ENCODE data around the gene C17orf67. TPM values are rescaled to one million over a fixed set of nuclear protein-coding genes. Genes with fewer than 3 reads are reported as not detected.

The C17orf67 gene
- total and polyA plus RNA-seq, 7 donors: 0.14 to 1.1 (median 0.25) TPM; not detected in 1

GRCh38 chr17:56771563-56771962 lies 62.2 kb downstream of the C17orf67 start:
- DNase-seq (no peak), ATAC-seq (no peak)
- no peak for TF ChIP-seq CTCF (IDR thresholded peaks at IDR 0.05)
- Histone ChIP-seq H3K9me3 (no peaks in the 10 kb centered on the region), H3K36me3 (ENCODE audit: insufficient read depth in 1 of 2, low read depth in 1 of 2) (no peaks in the 10 kb centered on the region), H3K4me1 (no peaks in the 10 kb centered on the region), H3K27ac (no peak overlapping the region), H3K27me3 (ENCODE audit: insufficient read depth in 3 of 3, low read length in 2 of 3) (peaks cover 0 to 2% (median 0%) of the 10 kb centered on the region in 3 donors), H3K4me3 (no peak overlapping the region)
- 69 to 84% (median 73%) methylated on average over 2 of the region's 2 CpGs for WGBS, 3 donors
- intact Hi-C loops (cut with DNase I): no loop called here

GRCh38 chr17:56770427-56770826 lies 63.3 kb downstream of the C17orf67 start:
- no peaks in the 10 kb centered on the region for H3K36me3 ChIP-seq (ENCODE audit: insufficient read depth in 1 of 2, low read depth in 1 of 2)
- H3K27ac ChIP-seq: no peak overlapping the region
- intact Hi-C loops (cut with DNase I): no loop called here
- H3K4me1 ChIP-seq: no peaks in the 10 kb centered on the region
- DNase-seq (no peak), ATAC-seq (no peak)
- H3K27me3 ChIP-seq (ENCODE audit: insufficient read depth in 3 of 3, low read length in 2 of 3): peaks cover 0 to 4% (median 0%) of the 10 kb centered on the region in 3 donors
- no peaks in the 10 kb centered on the region for H3K9me3 ChIP-seq
- H3K4me3 ChIP-seq: no peak overlapping the region
- TF ChIP-seq CTCF (IDR thresholded peaks at IDR 0.05): no peak

GRCh38 chr17:56765449-56765848 lies 68.3 kb downstream of the C17orf67 start:
- H3K27ac ChIP-seq: no peak overlapping the region
- H3K36me3 ChIP-seq (ENCODE audit: insufficient read depth in 1 of 2, low read depth in 1 of 2): no peaks in the 10 kb centered on the region
- TF ChIP-seq CTCF (IDR thresholded peaks at IDR 0.05): no peak
- no peak for ATAC-seq
- no peak overlapping the region for H3K4me3 ChIP-seq
- intact Hi-C loops (cut with DNase I): no loop called here
- H3K27me3 ChIP-seq (ENCODE audit: insufficient read depth in 3 of 3, low read length in 2 of 3): peaks cover 0 to 2% (median 0%) of the 10 kb centered on the region in 3 donors
- no peak for DNase-seq
- H3K4me1 ChIP-seq: no peaks in the 10 kb centered on the region
- WGBS, 3 donors: 79 to 86% (median 84%) methylated on average over 4 of the region's 4 CpGs
- no peaks in the 10 kb centered on the region for H3K9me3 ChIP-seq

- 67 to 77% (median 69%) methylated on average over 1 of the region's 1 CpG for WGBS, 3 donors
- ATAC-seq (no peak), DNase-seq (no peak)
- H3K36me3 ChIP-seq (ENCODE audit: insufficient read depth in 1 of 2, low read depth in 1 of 2): no peaks in the 10 kb centered on the region
- H3K4me3 ChIP-seq: no peak overlapping the region
- no peak for TF ChIP-seq CTCF (IDR thresholded peaks at IDR 0.05)
- H3K9me3 ChIP-seq: no peaks in the 10 kb centered on the region
- no peaks in the 10 kb centered on the region for H3K4me1 ChIP-seq
- H3K27ac ChIP-seq: no peak overlapping the region
- intact Hi-C loops (cut with DNase I): no loop called here
- peaks cover 0 to 2% (median 0%) of the 10 kb centered on the region in 3 donors for H3K27me3 ChIP-seq (ENCODE audit: insufficient read depth in 3 of 3, low read length in 2 of 3)
These were observed 70.7 kb downstream of the C17orf67 start for GRCh38 chr17:56762988-56763387.

- no peak overlapping the region for H3K27ac ChIP-seq
- no peak for TF ChIP-seq CTCF (IDR thresholded peaks at IDR 0.05)
- H3K36me3 ChIP-seq (ENCODE audit: insufficient read depth in 1 of 2, low read depth in 1 of 2): no peaks in the 10 kb centered on the region
- no peak overlapping the region for H3K4me3 ChIP-seq
- intact Hi-C loops (cut with DNase I): no loop called here
- no peaks in the 10 kb centered on the region for H3K9me3 ChIP-seq
- ATAC-seq (no peak), DNase-seq (no peak)
- WGBS, 3 donors: 83 to 90% (median 86%) methylated on average over 5 of the region's 5 CpGs
- H3K4me1 ChIP-seq: no peaks in the 10 kb centered on the region
- H3K27me3 ChIP-seq (ENCODE audit: insufficient read depth in 3 of 3, low read length in 2 of 3): peaks cover 0 to 2% (median 0%) of the 10 kb centered on the region in 3 donors
These were observed 71.6 kb downstream of the C17orf67 start for GRCh38 chr17:56762144-56762543.
